ENCODE results near the gene ANKMY1. TPM values are rescaled to one million over a fixed set of nuclear protein-coding genes. Genes with fewer than 3 reads are reported as not detected.

The ANKMY1 gene
- total RNA-seq, 1 experiment from 2014 or later = 28.3 TPM

GRCh38 chr2:240481720-240482119 lies 76.1 kb downstream of the ANKMY1 start:
- intact Hi-C loops (cut with micrococcal nuclease) = no loop called here
- H3K4me1 ChIP-seq (ENCODE audit: control insufficient read depth in 1 of 2, insufficient read depth in 2 of 2, low read length in 2 of 2) = no peaks in the 10 kb centered on the region
- no peak for ATAC-seq

More at GRCh38 chr2:240481720-240482119, 76.1 kb downstream of the ANKMY1 start:
- Histone ChIP-seq H2AFZ (ENCODE audit: low read depth, low read length, poor library complexity, severe bottlenecking) (no peak overlapping the region), H3K27me3 (ENCODE audit: insufficient read depth, low read length) (no peaks in the 10 kb centered on the region), H3K9me2 (ENCODE audit: insufficient read depth) (no peaks in the 10 kb centered on the region), H3K79me2 (ENCODE audit: insufficient read depth, low read length) (no peaks in the 10 kb centered on the region), H3K4me3 (replicated peaks in 1 of 2; ENCODE audit: low read depth in 1 of 2, low read length in 2 of 2) (no peak overlapping the region), H3K9me3 (ENCODE audit: control insufficient read depth in 1 of 2, insufficient read depth in 1 of 2, low read depth in 1 of 2, low read length in 2 of 2) (no peaks in the 10 kb centered on the region), H3K4me2 (ENCODE audit: low read length) (no peak overlapping the region), H3K36me3 (ENCODE audit: control insufficient read depth in 1 of 2, insufficient read depth in 2 of 2, low read length in 2 of 2) (no peaks in the 10 kb centered on the region), H3K27ac (ENCODE audit: low read depth, low read length) (no peak overlapping the region), H4K20me1 (ENCODE audit: insufficient read depth) (no peaks in the 10 kb centered on the region), H3K9ac (ENCODE audit: low read length) (no peak overlapping the region)
- POLR2A ChIA-PET = no interaction called here
- RAD21 ChIA-PET (ENCODE audit: low non-redundant PET in 1 of 2, low total read pairs in 2 of 2, uncharacterized antibody in 2 of 2, unreplicated experiment in 2 of 2) = no interaction called here
- no peak for DNase-seq (ENCODE audit: low read depth, low spot score)
- CTCF ChIA-PET = no interaction called here
- no TSS peak for BruUV-seq (replicated peaks)
- TF ChIP-seq RAD21 (IDR thresholded peaks at IDR 0.05; ENCODE audit: low read depth) (no peak), ZBTB33 (IDR thresholded peaks at IDR 0.05; ENCODE audit: extremely low read depth, insufficient replicate concordance, low read length) (no peak), ELF1 (IDR thresholded peaks at IDR 0.05; ENCODE audit: borderline replicate concordance, low read depth) (no peak), ZFX (IDR thresholded peaks at IDR 0.05) (no peak), ATF3 (IDR thresholded peaks at IDR 0.05) (no peak), FOSL1 (IDR thresholded peaks at IDR 0.05; ENCODE audit: low read depth) (no peak), SRF (IDR thresholded peaks at IDR 0.05; ENCODE audit: low read depth) (no peak), JUND (IDR thresholded peaks at IDR 0.05) (no peak), CTCF (IDR thresholded peaks at IDR 0.05 in 2 of 3, conservative IDR thresholded peaks at IDR 0.05 in 1 of 3; ENCODE audit: borderline replicate concordance in 1 of 3, insufficient read depth in 1 of 3, low read depth in 2 of 3, low read length in 2 of 3) (no peak), POLR2AphosphoS5 (IDR thresholded peaks at IDR 0.05; ENCODE audit: low read depth, low read length) (no peak), TCF7L2 (IDR thresholded peaks at IDR 0.05; ENCODE audit: borderline replicate concordance, extremely low read depth, insufficient read depth, insufficient read length) (no peak), SP1 (IDR thresholded peaks at IDR 0.05; ENCODE audit: low read depth) (no peak), POLR2A (IDR thresholded peaks at IDR 0.05; ENCODE audit: borderline replicate concordance, extremely low read depth, insufficient read depth, insufficient read length) (no peak), CBX3 (IDR thresholded peaks at IDR 0.05; ENCODE audit: low read depth) (no peak), MAX (IDR thresholded peaks at IDR 0.05) (no peak), SIN3A (IDR thresholded peaks at IDR 0.05; ENCODE audit: low read depth) (no peak), YY1 (IDR thresholded peaks at IDR 0.05; ENCODE audit: extremely low read depth, insufficient replicate concordance, low read depth, low read length) (no peak), EZH2phosphoT487 (IDR thresholded peaks at IDR 0.05; ENCODE audit: borderline replicate concordance) (no peak), ZNF274 (IDR thresholded peaks at IDR 0.05; ENCODE audit: low read depth, low read length) (no peak), CEBPB (IDR thresholded peaks at IDR 0.05; ENCODE audit: low read depth) (no peak)

Data from HCT116 (cell line).